ENCODE results near the gene VEGFD.

VEGFD gene

GRCh38 chrX:15321447-15321846 is 62.8 kb downstream of the VEGFD start:
- no peak for TF ChIP-seq CTCF (IDR thresholded peaks at IDR 0.05)

DNA sequence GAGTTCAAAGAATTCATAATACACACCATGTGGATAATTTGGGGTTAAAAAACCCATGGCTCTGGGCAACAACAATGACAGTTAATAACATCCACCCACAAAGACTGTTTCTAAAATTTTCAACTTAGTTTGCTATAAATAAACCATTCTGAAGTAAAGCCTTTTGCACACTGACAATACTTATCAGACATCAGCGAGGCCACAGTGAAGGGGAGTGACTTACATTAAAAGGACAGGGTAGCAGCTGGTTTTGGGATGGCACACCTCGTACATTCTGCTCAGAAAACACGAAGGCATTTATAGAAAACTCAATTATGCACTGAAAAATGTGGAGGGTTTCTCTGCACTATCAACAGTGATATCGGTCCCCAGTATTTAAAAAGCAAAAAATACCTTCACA is 63.9 kb downstream of the VEGFD start:
- no peak for TF ChIP-seq CTCF (IDR thresholded peaks at IDR 0.05)

DNA sequence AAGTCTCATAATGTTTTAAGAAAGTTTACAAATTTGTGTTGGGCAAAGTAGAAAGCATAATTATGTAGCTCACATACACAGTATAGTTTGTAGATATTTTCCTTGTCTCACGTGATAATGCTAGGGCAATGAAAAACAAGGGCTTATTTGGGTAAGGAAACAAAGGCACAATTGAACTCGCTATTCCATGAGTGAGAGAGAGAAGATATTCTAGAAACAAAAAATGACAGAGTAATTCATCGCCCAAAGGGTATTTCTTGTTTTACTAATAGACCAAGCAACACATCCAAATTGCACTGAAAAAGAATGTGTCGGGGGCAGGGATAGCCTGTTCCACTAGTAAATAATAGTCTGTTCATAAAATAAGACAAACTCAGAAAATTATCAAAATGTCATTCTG is 65.1 kb downstream of the VEGFD start:
- TF ChIP-seq CTCF (IDR thresholded peaks at IDR 0.05) = no peak

DNA sequence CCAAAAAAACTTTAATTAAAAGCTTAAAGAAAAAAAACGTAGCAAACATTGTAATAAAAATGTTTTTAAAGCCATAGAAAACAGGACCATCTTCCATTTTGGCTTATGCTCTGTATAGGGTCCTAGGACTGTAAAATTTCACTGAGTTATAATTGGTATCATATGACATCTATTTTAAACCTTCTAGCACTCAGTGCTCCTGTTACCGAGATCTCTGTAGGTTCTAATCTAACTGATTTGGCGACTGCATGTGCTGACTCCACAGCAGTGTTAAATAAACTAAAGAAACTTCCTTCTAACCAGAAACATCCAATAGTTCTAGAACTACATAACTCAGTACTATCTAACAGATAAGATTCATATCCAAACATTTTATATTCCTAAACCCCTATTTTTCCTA is 68.7 kb downstream of the VEGFD start, which contains the start of gene ASB11:
Gene ASB11 (minus strand): TSS at position 132 of the 400 bp plus-strand sequence. CDS start 35 bp downstream, at position 97.
- TF ChIP-seq CTCF (IDR thresholded peaks at IDR 0.05) = no peak

- no peak for TF ChIP-seq CTCF (IDR thresholded peaks at IDR 0.05)
Observed at GRCh38 chrX:15314472-15314871, 69.7 kb downstream of the VEGFD start.

- TF ChIP-seq CTCF (IDR thresholded peaks at IDR 0.05) = no peak
Observed at GRCh38 chrX:15311119-15311518, 73.1 kb downstream of the VEGFD start.

DNA sequence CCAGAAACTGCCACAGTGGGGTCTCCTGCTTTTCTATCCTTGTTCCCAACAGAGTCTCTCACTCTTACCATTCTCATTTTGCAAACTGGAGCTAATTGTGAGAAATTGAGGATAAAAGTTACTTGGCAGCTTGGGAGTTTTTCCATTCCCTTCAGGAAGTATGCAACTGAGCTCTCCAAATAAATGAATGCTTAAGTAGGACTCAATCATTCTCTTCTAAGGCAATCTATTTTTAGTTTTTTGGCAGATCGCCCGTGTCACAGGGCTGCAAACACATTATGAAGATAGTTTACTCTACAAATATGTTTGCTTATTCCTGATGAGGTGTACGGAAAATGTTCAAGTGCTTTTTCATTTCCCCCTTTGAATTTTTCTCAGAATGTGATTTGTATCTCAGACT is 74.1 kb downstream of the VEGFD start:
- no peak for TF ChIP-seq CTCF (IDR thresholded peaks at IDR 0.05)

DNA sequence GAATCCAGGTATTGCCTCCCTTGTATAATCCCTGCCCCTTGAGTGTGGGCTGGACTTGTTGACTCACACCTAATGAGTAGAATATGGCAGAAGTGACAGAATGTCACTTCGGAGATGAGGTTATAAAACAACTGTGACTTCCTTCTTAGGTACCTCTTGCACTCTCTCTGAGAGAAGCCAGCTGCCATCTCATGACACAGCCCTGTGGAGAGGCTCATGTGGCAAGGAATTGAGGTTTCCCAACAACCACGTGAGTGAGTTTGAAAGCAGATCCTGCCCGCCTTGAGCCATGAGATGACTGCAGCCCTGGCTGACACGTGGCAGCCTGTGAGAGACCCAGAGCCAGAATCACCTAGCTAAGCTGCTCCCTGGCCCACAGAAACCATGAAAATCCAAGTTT is 82.3 kb downstream of the VEGFD start:
- no peak for TF ChIP-seq CTCF (IDR thresholded peaks at IDR 0.05)

All from LNCAP (cell line).